HCT116 (cell line): ENCODE measurements around the gene TFDP1. TPM values are rescaled to one million over a fixed set of nuclear protein-coding genes. Genes with fewer than 3 reads are reported as not detected.

Experiments used
- ATAC-seq: fragments of 200-7000 bp; cut with Tn5 transposase; 2 replicates; pipeline ENCODE4 v1.9.1; 2020; ENCODE audit warnings: mild to moderate bottlenecking, moderate library complexity
- BruUV-seq: library from RNA; stranded (reverse); fragments of 400-500 nt; replicated peaks from 2 replicates; lab custom pipeline; 2021; lab: Mats Ljungman, UMichigan
- CTCF ChIA-PET: fragments of 300-600 bp; sonication (Branson Sonifier 250); formaldehyde crosslinking; loops from one replicate; lab custom pipeline; 2021; ENCODE audit warnings: antibody characterized with exemption; lab: Charles Lee
- POLR2A ChIA-PET: fragments of 300-600, 350-600 bp; sonication (Branson Sonifier 250); formaldehyde crosslinking; loops from one replicate; lab custom pipeline; 2021; ENCODE audit warnings: antibody characterized with exemption; lab: Charles Lee
- RAD21 ChIA-PET, 2 experiments: fragments of 300-600 bp; sonication (Branson Sonifier 250); formaldehyde crosslinking; loops; one replicate each; lab custom pipeline; 2023; ENCODE audit warnings: low total read pairs in 2 of 2; ENCODE audit not compliant: uncharacterized antibody in 2 of 2, unreplicated experiment in 2 of 2, low non-redundant PET in 1 of 2; lab: Charles Lee
- DNase-seq: peaks from one replicate; pipeline ENCODE4 v3.0.0-alpha.2; 2010; ENCODE audit warnings: low read depth, low spot score
- H2AFZ ChIP-seq: fragments of 200-600 bp; shearing (Covaris generic), sonication (generic); 2 replicates; pipeline ENCODE4 v1.6.1; 2017; ENCODE audit warnings: low read depth, mixed run types, mixed read lengths, antibody characterized with exemption, low read length; ENCODE audit not compliant: poor library complexity, severe bottlenecking
- H3K27ac ChIP-seq: 2 replicates; pipeline ENCODE4 v1.5.1; 2012; ENCODE audit warnings: low read depth, low read length
- H3K27me3 ChIP-seq: fragments of 200-600 bp; sonication (generic); 2 replicates; pipeline ENCODE4 v1.6.1; 2016; ENCODE audit warnings: mixed run types, low read length, mixed read lengths; ENCODE audit not compliant: insufficient read depth
- H3K36me3 ChIP-seq, 2 experiments: fragments of 200-500 bp in 1 of 2; fragments of 200-600 bp in 1 of 2; sonication (Bioruptor generic) in 1 of 2; sonication (generic) in 1 of 2; 2 replicates each; pipeline versions ENCODE4 v1.5.1 to v1.6.1; 2014 to 2016; ENCODE audit warnings: low read length in 2 of 2, inconsistent platforms in 1 of 2, mixed read lengths in 1 of 2, mixed run types in 1 of 2; ENCODE audit not compliant: insufficient read depth in 2 of 2, control insufficient read depth in 1 of 2
- H3K4me1 ChIP-seq, 2 experiments: fragments of 200-600 bp in 1 of 2; sonication (generic) in 1 of 2; 2 replicates each; pipeline versions ENCODE4 v1.5.1 to v1.6.1; 2012 to 2017; ENCODE audit warnings: low read length in 2 of 2, inconsistent platforms in 1 of 2, mild to moderate bottlenecking in 1 of 2, mixed read lengths in 1 of 2, mixed run types in 1 of 2, moderate library complexity in 1 of 2; ENCODE audit not compliant: insufficient read depth in 2 of 2, control insufficient read depth in 1 of 2
- H3K4me2 ChIP-seq: fragments of 200-600 bp; sonication (generic); 2 replicates; pipeline ENCODE4 v1.6.1; 2017; ENCODE audit warnings: mixed run types, low read length, mixed read lengths
- H3K4me3 ChIP-seq, 2 experiments: fragments of 200-600 bp in 1 of 2; sonication (generic) in 1 of 2; replicated peaks in 1 of 2; 2 replicates each; pipeline ENCODE4 v1.5.1; 2011 to 2016; ENCODE audit warnings: low read length in 2 of 2, control low read depth in 1 of 2, low read depth in 1 of 2, mild to moderate bottlenecking in 1 of 2, mixed read lengths in 1 of 2, mixed run types in 1 of 2
- H3K79me2 ChIP-seq: fragments of 200-600 bp; sonication (generic); 2 replicates; pipeline ENCODE4 v1.6.1; 2017; ENCODE audit warnings: mild to moderate bottlenecking, mixed run types, low read length, moderate library complexity, mixed read lengths; ENCODE audit not compliant: insufficient read depth
- H3K9ac ChIP-seq: fragments of 200-600 bp; sonication (generic); 2 replicates; pipeline ENCODE4 v1.6.1; 2016; ENCODE audit warnings: low read length, mixed read lengths
- H3K9me2 ChIP-seq: fragments of 200-600 bp; sonication (generic), shearing (Covaris generic); 2 replicates; pipeline ENCODE4 v1.6.1; 2017; ENCODE audit warnings: mixed run types, mild to moderate bottlenecking, moderate library complexity; ENCODE audit not compliant: insufficient read depth
- H3K9me3 ChIP-seq, 2 experiments: fragments of 200-500 bp in 1 of 2; fragments of 200-600 bp in 1 of 2; sonication (Bioruptor generic) in 1 of 2; sonication (generic) in 1 of 2; 2 replicates each; pipeline ENCODE4 v1.6.1; 2014 to 2017; ENCODE audit warnings: low read length in 2 of 2, mixed read lengths in 2 of 2, inconsistent platforms in 1 of 2, low read depth in 1 of 2, mild to moderate bottlenecking in 1 of 2, mixed run types in 1 of 2, moderate library complexity in 1 of 2; ENCODE audit not compliant: control insufficient read depth in 1 of 2, insufficient read depth in 1 of 2
- H4K20me1 ChIP-seq: fragments of 200-600 bp; sonication (generic), shearing (Covaris generic); 2 replicates; pipeline ENCODE4 v1.6.1; 2017; ENCODE audit warnings: mixed run types, mild to moderate bottlenecking, moderate library complexity; ENCODE audit not compliant: insufficient read depth
- CEBPB ChIP-seq: IDR thresholded peaks from 2 replicates; pipeline ENCODE4 v1.6.1; 2012; ENCODE audit warnings: low read depth
- ELF1 ChIP-seq: IDR thresholded peaks from 2 replicates; pipeline ENCODE4 v1.6.1; 2012; ENCODE audit warnings: low read depth, borderline replicate concordance
- EZH2phosphoT487 ChIP-seq: fragments of 200-600 bp; IDR thresholded peaks from 2 replicates; pipeline ENCODE4 v1.6.1; 2018; ENCODE audit warnings: antibody characterized with exemption, borderline replicate concordance
- SRF ChIP-seq: IDR thresholded peaks from 2 replicates; pipeline ENCODE4 v1.6.1; 2012; ENCODE audit warnings: low read depth
- ZFX ChIP-seq: fragments of 450-650 bp; IDR thresholded peaks from 2 replicates; pipeline ENCODE4 v1.6.1; 2017
- intact Hi-C: fragments of 100-400 bp; cut with micrococcal nuclease; formaldehyde crosslinking; loops from 2 replicates; pipeline ENCODE4 v1.10.0; 2022
- total RNA-seq: library from RNA; stranded (reverse); gene quantifications from one replicate; pipeline ENCODE4 v1.2.1, GENCODE V29; 2021; ENCODE audit not compliant: unreplicated experiment

Gene TFDP1
- total RNA-seq, 1 experiment from 2014 or later = 169 TPM

GRCh38 chr13:113656831-113657671 lies 72.5 kb downstream of the TFDP1 start:
- H3K27me3 ChIP-seq = no peaks in the 10 kb centered on the region
- RAD21 ChIA-PET = no interaction called here
- H3K4me1 ChIP-seq = no peaks in the 10 kb centered on the region
- no peaks in the 10 kb centered on the region for H3K79me2 ChIP-seq
- no peak overlapping the region for H3K4me3 ChIP-seq
- H3K36me3 ChIP-seq = no peaks in the 10 kb centered on the region
- DNase-seq = no peak
- no peak for ATAC-seq
- no peaks in the 10 kb centered on the region for H3K9me2 ChIP-seq
- H3K27ac ChIP-seq = no peak overlapping the region
- intact Hi-C loops = no loop called here
- BruUV-seq = no TSS peak
- no peak for TF ChIP-seq ZFX
- TF ChIP-seq CEBPB = no peak
- TF ChIP-seq ELF1 = no peak
- TF ChIP-seq SRF = no peak
- TF ChIP-seq EZH2phosphoT487 = no peak
- CTCF ChIA-PET = no interaction called here
- POLR2A ChIA-PET = no interaction called here
- no peak overlapping the region for H3K4me2 ChIP-seq
- no peaks in the 10 kb centered on the region for H4K20me1 ChIP-seq
- no peak overlapping the region for H3K9ac ChIP-seq
- H3K9me3 ChIP-seq = no peaks in the 10 kb centered on the region
- H2AFZ ChIP-seq = no peak overlapping the region

- ChIA-PET RAD21 (no interaction called here), CTCF (no interaction called here), POLR2A (no interaction called here)
- DNase-seq (no peak), ATAC-seq (no peak)
- no peaks in the 10 kb centered on the region for H3K36me3 ChIP-seq
- H3K27ac ChIP-seq = no peak within 1 kb of the TSS
- no peak within 1 kb of the TSS for H3K9ac ChIP-seq
- H3K9me3 ChIP-seq = no peaks in the 10 kb centered on the region
- no peaks in the 10 kb centered on the region for H3K4me1 ChIP-seq
- no peaks in the 10 kb centered on the region for H3K79me2 ChIP-seq
- no peak within 1 kb of the TSS for H2AFZ ChIP-seq
- intact Hi-C loops = no loop called here
- TF ChIP-seq EZH2phosphoT487 (no peak), ZFX (no peak)
- H3K4me2 ChIP-seq = no peak within 1 kb of the TSS
- H3K9me2 ChIP-seq = no peaks in the 10 kb centered on the region
- H3K27me3 ChIP-seq = no peaks in the 10 kb centered on the region
- no peaks in the 10 kb centered on the region for H4K20me1 ChIP-seq
- no TSS peak for BruUV-seq
- H3K4me3 ChIP-seq = no peak within 1 kb of the TSS
These were observed 73.5 kb downstream of the TFDP1 start, which contains the start of gene ATP4B for GRCh38 chr13:113657851-113658741. TSS of gene ATP4B (minus strand) at chr13:113658198. CDS start at chr13:113658144, 54 bp downstream.
